NCI-H1436 (cell line): ENCODE data around the gene TRAPPC3.

ENCODE experiments used
- DNase-seq: peaks from one replicate; lab custom pipeline; 2025; lab: John Stamatoyannopoulos, UW

The TRAPPC3 gene

GRCh38 chr1:36125129-36125991 lies 23.9 kb downstream of the TRAPPC3 start, which contains the start of gene COL8A2:
Gene COL8A2 (minus strand): TSS chr1:36125222. CDS start chr1:36100242, 24,980 bp downstream.
- DNase-seq, result no peak

DNA sequence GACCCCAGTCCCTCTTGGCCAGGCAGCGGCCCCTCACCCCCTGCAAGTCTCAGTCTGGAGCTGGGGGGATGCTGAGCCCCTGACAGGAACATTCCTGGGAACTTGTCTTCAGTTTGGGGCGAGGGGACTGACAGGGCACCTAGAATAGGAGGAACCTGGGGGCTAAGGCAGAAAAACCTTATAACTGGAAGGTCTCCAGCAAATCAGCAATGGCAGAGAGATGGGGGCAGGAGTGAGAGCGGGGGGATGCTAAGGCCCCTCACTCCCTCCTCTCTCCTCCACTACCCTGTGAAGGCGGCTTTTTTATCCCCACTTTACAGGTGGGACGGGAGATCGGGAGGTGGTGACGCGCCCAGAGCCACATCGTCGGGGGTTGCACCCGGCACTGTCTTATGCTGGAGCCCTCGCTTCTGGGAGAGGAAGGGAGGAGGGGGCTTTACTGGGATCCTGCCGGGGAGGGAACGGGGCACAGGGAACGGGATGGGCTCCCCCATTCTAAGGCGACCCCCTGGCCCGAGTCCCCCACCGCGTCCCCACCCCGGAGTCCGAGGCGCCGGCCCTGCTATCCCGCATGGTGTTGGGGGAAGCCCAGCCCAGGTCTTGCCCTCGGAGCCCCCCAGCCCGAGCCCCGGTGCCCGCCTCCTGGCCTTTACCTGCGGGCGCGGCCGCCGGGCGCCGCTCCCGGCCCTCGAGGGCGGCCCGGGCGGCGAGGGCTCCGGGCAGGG lies 24.7 kb downstream of the TRAPPC3 start:
- DNase-seq, result no peak

GRCh38 chr1:36123356-36123755 lies 25.9 kb downstream of the TRAPPC3 start:
- DNase-seq, result no peak

GRCh38 chr1:36122062-36123030 lies 26.9 kb downstream of the TRAPPC3 start:
- no peak for DNase-seq

DNA sequence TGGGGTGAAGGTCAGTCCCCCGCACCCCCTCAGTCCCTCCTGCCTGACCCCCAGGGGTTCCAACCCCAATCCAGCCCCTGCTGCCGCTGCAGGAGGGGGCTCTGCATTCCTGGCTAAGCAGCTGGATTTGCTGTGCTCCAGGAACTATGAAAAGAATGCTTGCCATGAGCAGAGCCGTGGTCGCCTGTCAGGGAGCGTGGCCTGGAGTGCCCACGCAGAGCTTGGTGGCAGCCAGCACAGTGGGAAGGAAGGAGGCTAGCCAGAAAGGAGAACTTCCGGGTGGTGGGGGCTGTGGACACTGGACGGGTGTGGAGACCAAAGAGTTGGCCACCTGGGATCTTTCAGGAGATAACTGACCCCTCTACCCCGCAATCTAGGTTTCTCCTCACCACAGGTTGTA lies 29.8 kb downstream of the TRAPPC3 start:
- DNase-seq, result no peak

DNA sequence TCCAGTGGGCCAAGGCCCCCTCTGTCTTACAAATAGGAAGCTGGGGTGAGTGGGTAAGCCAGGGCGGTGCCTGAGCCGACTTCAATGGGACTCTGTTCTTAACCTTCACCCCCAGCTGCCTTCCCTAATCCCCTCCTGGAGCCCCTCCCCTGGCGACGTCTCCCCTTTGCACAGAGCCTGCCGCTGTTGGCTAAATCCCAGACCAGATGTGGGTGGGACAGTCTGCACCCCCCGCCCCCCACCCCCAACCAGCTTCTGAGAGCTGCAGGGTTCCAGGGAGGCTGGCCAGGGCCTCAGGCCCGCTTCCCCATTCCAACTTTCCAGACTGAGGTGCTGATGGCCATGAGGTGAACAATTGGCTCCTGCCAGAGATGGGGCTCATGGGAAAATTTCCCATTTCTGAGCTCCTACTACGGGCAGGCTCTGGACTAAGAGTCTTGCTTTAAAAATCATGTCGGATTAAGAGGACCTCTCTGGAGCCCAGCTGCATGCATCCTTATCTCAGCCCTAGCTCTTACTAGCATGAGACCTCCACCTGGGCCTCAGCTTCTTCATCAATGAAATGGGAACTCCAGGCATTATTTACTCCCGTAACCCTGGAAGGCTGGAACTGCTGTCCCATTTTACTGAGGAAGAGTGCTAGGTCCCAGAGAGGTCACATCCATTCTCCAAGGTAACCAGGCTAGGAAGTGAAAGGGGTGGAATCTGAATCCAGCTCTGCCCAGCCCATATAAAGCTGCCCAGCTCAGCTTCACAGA lies 30.7 kb downstream of the TRAPPC3 start:
- DNase-seq, result no peak

DNA sequence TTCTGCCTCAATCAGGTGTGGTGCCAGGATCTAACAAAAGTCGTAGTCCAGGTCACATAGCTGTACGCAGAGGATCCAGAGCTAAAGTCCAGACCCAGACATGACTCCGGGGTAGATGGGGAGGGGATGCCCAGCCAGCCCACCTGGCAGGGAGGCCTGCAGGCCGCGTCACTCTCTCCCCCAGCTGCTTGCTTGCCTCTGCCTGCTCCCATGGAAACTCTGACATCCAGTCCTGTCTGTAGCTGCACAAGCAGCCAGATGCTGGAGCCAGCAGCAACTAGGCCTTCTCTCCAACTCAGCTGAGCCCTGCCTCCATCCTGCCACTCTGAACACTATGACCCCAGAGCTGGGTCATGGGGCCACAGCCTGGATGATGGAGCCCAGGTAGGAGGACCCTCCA lies 32.4 kb downstream of the TRAPPC3 start:
- no peak for DNase-seq

- no peak for DNase-seq
Observed at GRCh38 chr1:36115931-36116330, 33.4 kb downstream of the TRAPPC3 start.

- DNase-seq, result no peak
Observed at GRCh38 chr1:36115200-36115669, 34.1 kb downstream of the TRAPPC3 start.

GRCh38 chr1:36114371-36114770 lies 34.9 kb downstream of the TRAPPC3 start:
- DNase-seq, result no peak

GRCh38 chr1:36112823-36113222 lies 36.5 kb downstream of the TRAPPC3 start:
- DNase-seq, result no peak

GRCh38 chr1:36111151-36111550 lies 38.1 kb downstream of the TRAPPC3 start:
- no peak for DNase-seq

DNA sequence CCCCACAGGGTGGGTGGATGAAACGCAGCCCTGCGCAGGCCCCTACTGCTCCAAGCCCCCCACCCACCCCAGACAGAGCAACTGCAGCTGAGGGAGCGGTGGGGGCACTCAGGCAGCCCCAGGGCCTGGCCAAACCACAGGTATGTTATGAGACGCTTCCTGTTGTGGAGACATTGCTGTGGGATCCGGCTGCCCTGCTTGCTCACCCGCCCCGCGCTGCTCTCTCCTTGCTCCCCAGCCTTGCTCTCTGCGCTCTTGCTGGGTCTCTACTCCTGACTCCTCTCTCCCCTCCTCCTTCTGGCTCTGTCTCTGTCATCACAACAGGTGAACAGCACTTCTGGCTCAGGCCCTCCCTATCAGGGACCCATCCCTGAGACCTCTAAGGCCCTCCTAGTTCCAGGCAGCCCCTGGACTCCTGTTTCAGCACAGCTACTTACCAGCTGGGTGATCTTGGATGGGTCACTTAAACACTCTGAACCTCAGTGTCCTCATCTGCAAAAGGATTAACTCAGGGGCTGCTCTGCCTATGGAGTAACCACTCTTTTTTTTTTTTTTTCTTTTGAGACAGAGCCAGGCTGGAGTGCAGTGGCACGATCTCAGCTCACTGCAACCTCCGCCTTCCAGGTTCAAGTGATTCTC lies 40.1 kb downstream of the TRAPPC3 start:
- DNase-seq, result no peak

GRCh38 chr1:36108314-36108713 lies 41.0 kb downstream of the TRAPPC3 start:
- DNase-seq, result no peak

- no peak for DNase-seq
Observed at GRCh38 chr1:36107394-36107793, 41.9 kb downstream of the TRAPPC3 start.

GRCh38 chr1:36106269-36106668 lies 43.0 kb downstream of the TRAPPC3 start:
- DNase-seq, result no peak

GRCh38 chr1:36101546-36101945 lies 47.7 kb downstream of the TRAPPC3 start:
- no peak for DNase-seq

DNA sequence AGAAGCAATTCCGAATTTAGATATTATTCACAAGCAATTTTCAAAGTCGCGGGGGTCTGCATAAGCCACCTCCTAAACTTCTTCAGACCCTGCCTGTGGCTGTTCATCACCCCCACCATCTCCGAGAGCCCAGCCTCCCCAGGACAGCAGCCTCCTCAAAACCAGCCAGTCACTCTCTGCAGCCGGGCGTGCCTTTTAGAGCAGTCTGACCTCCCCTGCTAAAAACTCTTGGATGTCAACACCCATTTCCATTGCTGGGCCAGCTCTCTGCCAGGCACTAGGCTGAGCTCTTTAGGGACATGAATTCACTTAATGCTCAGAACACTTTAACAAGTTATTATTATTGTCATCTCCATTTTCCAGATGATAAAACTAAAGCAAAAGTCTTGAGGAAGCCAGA lies 48.9 kb downstream of the TRAPPC3 start:
- no peak for DNase-seq

GRCh38 chr1:36099681-36100341 lies 49.5 kb downstream of the TRAPPC3 start:
- DNase-seq, result peak; percentile 75
